K562 (cell line): ENCODE data around the gene ERMARD. TPM values are rescaled to one million over a fixed set of nuclear protein-coding genes. Genes with fewer than 3 reads are reported as not detected.

Experiments used
- CTBP1 ChIP-seq: fragments of 450-650 bp; IDR thresholded peaks from 2 replicates; pipeline ENCODE4 v1.6.1; 2016; ENCODE audit warnings: borderline replicate concordance
- MTA3 ChIP-seq: fragments of 450-650 bp; formaldehyde crosslinking; IDR thresholded peaks from 2 replicates; pipeline ENCODE4 v1.6.1; 2017; ENCODE audit warnings: mild to moderate bottlenecking, borderline replicate concordance
- ZNF551 ChIP-seq: fragments of 250-450 bp; sonication (Bioruptor Pico); IDR thresholded peaks from 2 replicates; pipeline ENCODE4 v1.5.0; 2021; ENCODE audit warnings: mild to moderate bottlenecking, moderate library complexity
- ZNF778 ChIP-seq: fragments of 450-650 bp; formaldehyde crosslinking; IDR thresholded peaks from 2 replicates; pipeline ENCODE4 v1.4.0; 2020; ENCODE audit warnings: mild to moderate bottlenecking, moderate library complexity
- polyA plus RNA-seq, 8 experiments: library from polyadenylated mRNA; depleted of rRNA in 4 of 8; stranded (reverse) in 5 of 8; unstranded in 3 of 8; fragments of >200 nt; fragmentation: Nextera tagmentation in 2 of 8; fragmentation: Illumina TruSeq in 1 of 8; extraction: Ambion mirVana in 2 of 8; extraction: Trizol in 1 of 8; gene quantifications; 2 replicates each; pipeline versions ENCODE4 v1.2.1 to v1.2.3, GENCODE V29; 2011 to 2014; ENCODE audit warnings: inconsistent platforms in 1 of 8, missing spikeins in 1 of 8
- total RNA-seq, 7 experiments: library from RNA; depleted of rRNA in 6 of 7; stranded (reverse); fragments of >200 nt in 6 of 7; fragmentation: Illumina TruSeq in 2 of 7; extraction: Trizol in 2 of 7; gene quantifications; 2 replicates each; pipeline versions ENCODE4 v1.2.1 to v1.2.3, GENCODE V29; 2011 to 2021; ENCODE audit warnings: low replicate concordance in 1 of 7
- TF ChIP-seq, protein P1 (sequence below), 2 experiments: fragments of 450-650 bp; IDR thresholded peaks; 2 replicates each; pipeline ENCODE4 v1.6.1; 2016; ENCODE audit warnings: mild to moderate bottlenecking in 2 of 2, borderline replicate concordance in 1 of 2, low read depth in 1 of 2, moderate library complexity in 1 of 2
- TF ChIP-seq, protein P2 (sequence below): sonication (generic); formaldehyde crosslinking; IDR thresholded peaks from 2 replicates; pipeline ENCODE4 v1.8.1; 2023; ENCODE audit warnings: mild to moderate bottlenecking, missing genetic modification reagents

ERMARD gene
- total and polyA plus RNA-seq, 9 of the 15 experiments (the other 6 are each of a cell fraction or from before 2014, with no cell fraction given) = 14.5 to 68.6 (median 27.7) TPM

DNA sequence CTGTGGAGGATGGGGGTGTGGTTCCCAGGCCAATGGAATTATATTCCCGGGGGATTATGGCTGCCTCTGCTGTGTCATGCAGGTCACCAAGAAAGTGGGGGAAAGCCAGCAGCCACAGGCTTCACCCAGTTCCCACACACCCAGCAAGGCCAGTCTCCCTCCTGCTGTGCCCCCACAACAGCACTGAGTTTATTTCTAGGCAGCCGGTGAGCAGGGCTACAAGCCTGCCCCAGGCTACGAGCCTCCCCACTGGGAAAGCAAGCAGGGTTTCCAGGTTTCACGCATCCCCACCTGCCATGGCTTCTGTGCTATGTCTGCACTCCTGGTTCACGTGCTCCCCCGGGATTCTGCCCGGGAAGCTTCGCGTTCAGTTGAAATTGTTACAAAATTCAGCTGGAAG is 72.6 kb downstream of the ERMARD start (continued):
- TF ChIP-seq, protein P1, sequence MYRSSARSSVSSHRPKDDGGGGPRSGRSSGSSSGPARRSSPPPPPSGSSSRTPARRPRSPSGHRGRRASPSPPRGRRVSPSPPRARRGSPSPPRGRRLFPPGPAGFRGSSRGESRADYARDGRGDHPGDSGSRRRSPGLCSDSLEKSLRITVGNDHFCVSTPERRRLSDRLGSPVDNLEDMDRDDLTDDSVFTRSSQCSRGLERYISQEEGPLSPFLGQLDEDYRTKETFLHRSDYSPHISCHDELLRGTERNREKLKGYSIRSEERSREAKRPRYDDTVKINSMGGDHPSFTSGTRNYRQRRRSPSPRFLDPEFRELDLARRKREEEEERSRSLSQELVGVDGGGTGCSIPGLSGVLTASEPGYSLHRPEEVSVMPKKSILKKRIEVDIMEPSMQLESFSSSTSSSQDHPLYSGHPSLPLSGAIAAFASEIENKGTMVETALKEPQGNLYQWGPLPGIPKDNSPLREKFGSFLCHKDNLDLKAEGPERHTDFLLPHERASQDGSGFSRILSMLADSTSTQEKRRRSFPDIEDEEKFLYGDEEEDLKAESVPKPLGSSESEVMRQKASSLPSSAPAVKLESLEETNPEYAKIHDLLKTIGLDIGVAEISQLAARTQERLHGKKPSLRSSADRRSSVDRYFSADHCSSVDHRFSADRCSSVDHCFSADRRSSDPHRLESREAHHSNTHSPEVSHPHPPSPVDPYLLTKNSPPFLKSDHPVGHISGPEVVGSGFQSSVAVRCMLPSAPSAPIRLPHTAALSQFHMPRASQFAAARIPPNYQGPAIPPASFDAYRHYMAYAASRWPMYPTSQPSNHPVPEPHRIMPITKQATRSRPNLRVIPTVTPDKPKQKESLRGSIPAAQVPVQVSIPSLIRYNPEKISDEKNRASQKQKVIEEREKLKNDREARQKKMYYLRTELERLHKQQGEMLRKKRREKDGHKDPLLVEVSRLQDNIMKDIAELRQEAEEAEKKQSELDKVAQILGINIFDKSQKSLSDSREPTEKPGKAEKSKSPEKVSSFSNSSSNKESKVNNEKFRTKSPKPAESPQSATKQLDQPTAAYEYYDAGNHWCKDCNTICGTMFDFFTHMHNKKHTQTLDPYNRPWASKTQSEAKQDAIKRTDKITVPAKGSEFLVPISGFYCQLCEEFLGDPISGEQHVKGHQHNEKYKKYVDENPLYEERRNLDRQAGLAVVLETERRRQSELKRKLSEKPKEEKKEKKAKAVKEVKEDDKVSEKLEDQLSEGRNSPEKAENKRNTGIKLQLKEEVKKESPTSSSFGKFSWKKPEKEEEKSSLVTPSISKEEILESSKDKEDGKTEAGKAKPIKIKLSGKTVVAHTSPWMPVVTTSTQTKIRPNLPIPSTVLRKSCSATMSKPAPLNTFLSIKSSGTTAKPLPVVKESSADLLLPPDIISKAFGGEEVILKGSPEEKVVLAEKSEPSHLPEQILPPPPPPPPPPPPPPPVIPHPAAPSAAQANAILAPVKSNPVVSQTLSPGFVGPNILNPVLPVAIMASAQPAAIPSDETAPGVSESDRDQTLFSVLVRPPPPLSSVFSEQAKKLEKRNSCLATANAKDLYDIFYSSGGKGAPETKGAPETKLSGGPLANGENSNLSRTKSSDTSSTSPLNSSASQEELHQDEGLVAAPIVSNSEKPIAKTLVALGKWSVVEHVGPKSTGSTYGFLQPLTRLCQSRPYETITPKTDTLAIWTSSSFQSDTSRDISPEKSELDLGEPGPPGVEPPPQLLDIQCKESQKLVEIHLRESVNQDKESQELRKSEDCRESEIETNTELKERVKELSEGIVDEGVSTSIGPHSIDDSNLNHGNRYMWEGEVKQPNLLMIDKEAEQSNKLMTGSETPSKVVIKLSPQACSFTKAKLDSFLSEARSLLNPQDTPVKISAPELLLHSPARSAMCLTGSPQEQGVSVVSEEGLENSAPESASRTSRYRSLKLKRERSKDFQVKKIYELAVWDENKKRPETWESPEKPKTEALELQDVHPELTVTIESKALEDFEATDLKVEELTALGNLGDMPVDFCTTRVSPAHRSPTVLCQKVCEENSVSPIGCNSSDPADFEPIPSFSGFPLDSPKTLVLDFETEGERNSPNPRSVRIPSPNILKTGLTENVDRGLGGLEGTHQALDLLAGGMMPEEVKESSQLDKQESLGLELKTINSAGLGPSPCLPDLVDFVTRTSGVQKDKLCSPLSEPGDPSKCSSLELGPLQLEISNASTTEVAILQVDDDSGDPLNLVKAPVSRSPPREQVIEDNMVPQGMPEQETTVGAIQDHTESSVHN (IDR thresholded peaks at IDR 0.05; ENCODE audit: borderline replicate concordance in 1 of 2, low read depth in 1 of 2) = no peak
- TF ChIP-seq, protein P2, sequence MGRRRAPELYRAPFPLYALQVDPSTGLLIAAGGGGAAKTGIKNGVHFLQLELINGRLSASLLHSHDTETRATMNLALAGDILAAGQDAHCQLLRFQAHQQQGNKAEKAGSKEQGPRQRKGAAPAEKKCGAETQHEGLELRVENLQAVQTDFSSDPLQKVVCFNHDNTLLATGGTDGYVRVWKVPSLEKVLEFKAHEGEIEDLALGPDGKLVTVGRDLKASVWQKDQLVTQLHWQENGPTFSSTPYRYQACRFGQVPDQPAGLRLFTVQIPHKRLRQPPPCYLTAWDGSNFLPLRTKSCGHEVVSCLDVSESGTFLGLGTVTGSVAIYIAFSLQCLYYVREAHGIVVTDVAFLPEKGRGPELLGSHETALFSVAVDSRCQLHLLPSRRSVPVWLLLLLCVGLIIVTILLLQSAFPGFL (CRISPR knock-in tag) = no peak
- TF ChIP-seq CTBP1 = no peak
- TF ChIP-seq MTA3 = no peak
- TF ChIP-seq ZNF778 (CRISPR knock-in tag) = no peak
- no peak for TF ChIP-seq ZNF551
